NCI-H2227 (cell line): Measurements from ENCODE around the gene CHMP6.

Experiments used
- DNase-seq: peaks from one replicate; lab custom pipeline; 2025; ENCODE audit not compliant: unreplicated experiment; lab: John Stamatoyannopoulos, UW

Gene CHMP6

DNA sequence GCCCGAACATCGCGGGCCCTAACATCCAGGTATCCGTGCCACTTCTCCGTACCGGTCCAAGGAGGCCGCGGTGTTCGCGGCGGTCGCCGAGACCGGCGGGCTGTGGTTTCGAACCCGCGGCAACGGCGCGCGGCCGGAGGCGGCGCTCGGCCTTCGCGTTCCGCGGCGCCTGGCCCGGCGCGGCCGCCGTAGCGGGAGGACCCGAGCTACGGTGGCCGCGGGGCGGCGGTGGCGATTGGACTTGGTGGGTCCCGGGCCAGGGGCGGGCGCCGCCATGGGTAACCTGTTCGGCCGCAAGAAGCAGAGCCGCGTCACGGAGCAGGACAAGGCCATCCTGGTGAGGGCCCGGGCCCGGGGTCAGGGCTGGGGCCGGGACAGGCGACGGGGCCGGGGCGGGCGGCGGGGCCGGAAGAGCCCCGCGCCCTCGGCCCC lies at the start of gene CHMP6:
Gene CHMP6 (plus strand): TSS at position 197 of the 432 bp plus-strand sequence. CDS start 78 bp downstream, at position 275.
- peak; percentile 92 for DNase-seq

DNA sequence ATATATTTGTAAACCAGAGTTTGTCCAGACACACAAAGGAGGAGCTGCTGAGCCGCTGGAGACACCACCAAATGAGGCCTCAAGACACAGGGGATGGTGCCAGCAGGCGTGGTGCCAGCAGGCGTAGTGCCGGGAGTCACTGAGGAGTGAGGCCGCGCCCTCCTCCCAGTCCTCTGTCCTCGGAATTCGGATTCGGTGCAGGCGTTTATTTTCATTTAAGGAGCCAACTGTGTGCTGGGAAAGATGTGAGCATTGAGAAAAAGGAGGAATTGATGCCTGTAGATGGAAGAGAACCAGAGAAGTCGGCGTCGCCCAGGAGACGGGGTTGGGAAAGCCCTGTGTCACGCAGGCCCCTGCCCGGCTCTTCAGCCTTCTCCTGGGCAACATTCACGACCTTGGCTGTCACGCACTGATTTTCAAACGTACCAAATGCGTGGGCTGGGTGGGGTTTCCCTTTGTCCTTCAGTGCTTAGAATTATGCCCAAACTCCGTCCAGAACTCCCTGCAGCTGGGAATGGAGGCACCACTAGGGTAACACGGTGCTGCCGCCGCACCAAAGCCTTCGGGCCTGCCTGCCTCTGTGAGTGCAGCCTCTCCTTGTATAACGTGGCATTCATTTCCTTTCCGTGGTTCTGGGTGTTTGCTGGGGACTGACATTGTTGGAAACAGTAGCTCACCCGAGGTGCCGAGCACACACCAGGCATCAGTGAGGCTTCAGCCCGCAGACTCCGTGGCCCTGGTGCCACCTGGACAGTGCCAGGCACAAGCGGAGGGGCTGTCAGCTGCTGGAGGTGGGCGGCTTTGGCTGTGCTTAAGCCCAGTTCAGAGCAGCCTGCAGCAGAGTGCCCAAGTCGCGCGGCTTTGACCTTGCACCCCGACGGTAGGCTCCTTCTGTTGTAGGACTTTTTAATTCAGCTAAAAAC lies 49.0 kb upstream of the CHMP6 start:
- DNase-seq = no peak

DNA sequence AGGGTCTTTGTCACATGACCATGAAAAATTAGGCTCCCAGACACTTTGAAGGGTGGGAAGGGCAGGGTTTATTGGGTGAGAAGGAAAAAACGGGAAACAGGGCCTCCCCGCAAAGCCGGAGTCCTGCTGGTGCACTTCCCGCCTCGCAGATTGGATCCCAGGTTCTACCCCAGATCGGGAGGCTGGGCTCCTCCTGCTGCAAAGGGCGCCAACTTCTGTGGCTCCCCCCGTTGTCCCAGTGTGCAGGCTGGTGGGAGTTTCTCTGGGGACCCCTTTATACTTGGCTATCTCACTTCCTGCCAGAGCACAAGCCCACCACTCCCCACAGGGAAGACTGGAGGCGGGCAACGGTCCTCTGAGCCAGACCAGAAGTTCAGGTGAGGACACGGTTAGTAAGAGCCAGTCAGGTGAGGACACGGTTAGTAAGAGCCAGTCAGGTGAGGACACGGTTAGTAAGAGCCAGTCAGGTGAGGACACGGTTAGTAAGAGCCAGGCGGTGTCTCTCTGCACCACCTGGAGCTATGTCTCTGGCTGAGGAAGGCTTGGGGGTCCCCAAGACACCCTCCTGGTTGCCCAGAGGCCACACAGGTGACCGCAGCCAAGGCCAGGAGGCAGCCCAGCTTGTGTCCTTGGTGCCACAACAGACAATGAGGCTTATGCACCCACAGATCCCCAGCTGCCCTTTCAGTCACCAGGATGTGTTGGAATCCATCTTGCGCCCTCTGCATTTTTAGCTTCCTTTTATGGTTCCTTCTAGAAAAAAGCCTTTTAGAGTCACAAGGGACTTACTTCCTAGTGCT lies 48.1 kb upstream of the CHMP6 start:
- no peak for DNase-seq

DNA sequence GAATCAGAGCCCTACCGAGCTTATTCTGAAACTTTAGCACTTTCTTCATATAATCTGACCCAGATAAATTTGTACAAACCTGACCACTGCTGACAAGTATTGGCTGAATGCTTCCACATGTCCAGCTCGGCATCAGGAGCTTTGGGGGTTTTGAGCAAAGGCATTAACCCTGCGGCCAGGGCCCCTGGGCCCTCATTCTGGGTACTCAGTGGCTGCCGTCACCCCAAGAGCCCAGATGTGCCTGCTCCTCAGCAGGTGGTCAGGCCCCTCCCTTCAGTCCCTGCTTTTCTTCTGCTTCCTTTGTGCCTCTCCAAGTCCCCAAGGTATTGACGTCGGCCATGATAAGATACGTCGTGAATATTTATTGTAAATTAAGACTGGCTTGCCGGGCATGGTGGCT lies 47.3 kb upstream of the CHMP6 start:
- DNase-seq = no peak

DNA sequence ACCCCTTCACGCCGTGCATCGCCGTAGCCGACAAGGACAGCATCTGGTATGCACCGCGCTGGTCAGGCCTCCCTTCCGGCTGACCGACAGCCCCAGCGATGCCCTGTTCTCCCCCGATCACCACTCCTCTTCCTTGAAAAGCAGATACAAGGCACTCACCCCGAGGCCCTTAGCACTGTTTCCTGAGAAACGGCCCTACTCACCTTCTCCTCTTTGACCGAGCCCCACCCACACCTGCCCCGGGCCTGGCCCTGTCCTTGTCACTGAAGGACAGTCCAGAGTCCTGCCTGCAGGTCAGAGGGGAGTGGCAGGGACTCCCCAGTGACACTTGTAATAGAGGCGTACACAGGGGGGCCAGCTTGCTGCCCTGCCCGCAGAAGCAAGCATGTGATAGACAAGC lies 45.9 kb upstream of the CHMP6 start:
- no peak for DNase-seq

DNA sequence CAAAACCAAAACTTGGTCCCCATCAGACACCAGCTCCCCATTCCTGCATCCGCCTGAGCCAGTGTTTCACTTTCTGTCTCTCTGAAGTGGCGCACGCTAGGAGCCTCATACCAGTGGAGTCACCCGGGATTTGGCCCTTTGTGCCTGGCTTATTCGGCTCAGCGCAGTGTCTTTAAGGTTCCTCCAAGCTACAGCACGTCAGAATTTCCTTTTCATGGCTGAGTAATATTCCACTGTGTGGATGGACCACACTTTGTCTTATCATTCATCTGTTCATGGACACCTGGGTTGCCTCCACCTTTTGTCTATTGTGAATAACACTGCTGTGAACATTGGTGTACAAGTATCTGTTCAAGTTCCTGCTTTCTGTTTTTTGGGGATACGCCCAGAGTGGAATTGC lies 45.2 kb upstream of the CHMP6 start:
- no peak for DNase-seq

DNA sequence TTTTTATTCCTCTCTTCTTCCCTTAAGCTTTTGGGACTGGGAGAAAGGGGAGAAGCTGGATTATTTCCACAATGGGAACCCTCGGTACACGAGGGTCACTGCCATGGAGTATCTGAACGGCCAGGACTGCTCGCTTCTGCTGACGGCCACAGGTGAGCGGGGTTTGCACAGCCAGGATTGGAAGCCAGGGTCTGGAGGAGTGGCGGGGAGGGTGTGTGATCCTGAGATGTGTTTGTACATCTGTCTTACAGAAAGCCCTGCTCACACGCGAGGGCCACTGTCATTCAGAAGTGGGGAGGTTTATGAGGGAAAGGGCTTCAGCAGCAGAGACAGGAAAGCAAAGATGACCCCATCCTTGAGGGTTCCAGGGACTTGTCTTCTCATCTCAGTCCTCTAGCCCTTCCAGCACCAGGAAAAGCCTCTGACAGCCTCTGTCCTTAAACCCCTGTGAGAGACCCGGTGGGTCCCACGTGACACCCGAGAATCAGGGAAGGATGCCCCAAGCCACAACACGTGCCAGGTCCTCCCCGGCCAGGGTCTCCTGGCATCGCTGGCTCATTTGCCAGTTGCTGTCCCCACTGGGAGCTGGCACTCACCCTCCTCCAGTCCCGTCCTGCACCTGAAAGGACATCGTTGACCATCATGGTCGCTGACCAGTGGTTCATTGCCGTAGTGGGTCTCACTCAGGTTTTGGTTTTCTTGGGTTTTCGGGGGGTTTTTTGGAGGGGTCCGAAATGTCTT lies 44.3 kb upstream of the CHMP6 start:
- DNase-seq = no peak

DNA sequence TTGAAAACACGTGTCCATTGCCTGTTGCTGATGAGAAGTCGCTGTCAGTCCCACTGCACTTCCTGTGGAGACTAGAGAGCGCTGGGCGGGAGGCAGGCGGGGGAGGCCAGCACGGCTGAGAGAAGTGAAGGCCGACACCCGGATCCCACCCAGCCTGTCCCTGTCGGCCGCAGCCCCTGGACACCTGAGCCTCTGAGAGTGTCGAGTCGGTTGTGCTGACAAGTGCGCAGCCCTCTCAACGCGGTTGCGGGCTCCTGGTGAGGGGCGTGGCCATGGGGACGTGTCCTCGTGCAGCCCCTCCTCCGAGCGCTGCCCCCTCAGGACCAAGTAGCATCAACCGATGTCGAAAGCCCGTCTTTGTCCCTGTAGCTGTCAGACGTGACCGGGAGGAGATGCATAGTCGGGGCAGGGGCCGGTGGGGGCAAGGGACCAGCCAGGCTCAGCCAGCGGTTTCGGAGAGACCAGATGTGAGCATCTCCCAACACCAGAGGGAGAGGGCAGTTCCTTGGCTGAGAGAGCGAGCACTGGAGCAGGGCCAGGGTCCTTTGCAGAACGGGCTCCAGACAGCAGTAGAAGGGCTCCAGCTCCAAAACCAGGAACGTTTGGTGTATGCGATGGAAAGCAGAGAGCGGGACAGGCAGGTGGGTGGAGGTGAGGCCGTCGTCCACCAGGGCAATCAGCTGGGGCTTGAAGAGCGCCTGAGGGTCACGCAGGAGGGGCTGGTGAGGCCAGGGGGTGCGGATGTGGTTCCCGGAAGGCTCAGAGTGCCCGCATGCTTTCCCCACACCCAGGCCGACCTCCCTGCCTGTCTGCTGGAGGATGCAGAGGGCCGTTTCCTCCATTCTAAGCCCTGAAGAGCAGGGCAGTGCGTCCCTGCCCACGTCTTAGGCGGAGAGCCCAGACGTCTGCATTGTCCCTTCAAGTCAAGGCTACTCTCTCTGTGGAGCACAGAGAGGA lies 43.3 kb upstream of the CHMP6 start:
- no peak for DNase-seq

DNA sequence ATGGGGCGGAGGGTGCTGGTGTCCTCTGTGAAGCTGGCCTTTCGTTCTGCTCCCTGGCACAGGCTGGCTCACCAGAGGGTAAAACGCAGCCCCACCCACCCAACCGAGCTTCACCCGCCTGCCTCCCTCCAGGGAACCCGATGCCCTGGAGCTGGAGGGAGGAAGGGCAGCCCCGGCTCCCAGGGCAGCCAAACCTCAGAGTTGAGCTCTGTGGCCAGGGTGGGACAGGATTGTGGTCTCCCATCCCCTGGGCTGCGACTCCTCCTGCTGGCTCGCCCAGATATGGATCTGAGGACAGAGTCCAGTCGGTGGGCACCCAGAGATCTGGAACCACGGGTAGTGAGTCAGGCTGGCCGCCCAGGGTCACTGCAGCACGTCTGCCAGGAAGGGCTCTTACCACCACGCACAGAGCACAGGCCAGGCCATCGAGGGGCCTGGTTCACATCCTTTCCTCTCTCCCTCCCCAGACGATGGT lies 42.6 kb upstream of the CHMP6 start:
- no peak for DNase-seq

DNA sequence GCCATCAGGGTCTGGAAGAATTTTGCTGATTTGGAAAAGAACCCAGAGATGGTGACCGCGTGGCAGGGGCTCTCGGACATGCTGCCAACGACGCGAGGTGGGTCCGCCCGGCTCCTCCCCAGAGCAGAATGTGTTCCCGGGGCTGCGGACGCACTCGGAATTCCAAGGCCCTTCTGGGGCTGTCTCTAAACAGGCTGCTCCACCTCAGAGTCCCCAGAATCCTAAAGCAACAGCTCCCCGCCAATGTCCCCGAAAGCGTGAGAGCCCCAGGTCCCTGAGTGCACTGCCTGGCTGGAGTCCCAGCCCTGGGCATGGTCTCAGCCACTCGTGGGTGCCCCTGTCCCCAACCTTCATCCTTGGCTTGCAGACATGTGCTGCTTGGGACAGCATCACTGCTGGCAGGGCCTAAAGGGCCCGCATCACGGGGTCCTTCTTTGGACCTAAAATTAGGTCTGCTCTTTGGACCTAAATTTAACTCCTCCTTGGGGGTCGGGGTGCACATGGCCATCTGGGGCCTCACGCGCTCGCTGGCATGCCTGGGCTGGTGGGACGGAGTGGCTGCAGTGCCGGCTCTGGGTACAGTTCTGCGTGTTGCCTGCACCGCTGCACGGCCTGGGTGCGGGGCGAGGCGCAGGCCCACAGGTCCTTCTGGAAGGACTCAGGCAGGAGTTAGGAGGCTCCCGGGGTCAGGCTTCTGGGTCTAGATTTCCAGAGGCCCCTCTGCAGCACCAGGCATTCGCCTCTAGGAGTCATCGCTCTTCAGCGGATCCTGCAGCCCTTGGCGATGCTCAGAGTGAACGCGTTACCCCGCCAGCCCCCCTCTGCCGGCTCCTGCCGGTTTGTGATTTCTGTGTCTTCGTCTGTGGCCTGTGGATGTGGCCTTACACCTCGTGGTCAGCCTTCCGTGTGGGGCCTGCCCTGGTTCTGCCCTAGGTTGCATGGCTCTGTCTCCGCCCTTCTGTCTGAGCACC lies 41.9 kb upstream of the CHMP6 start:
- no peak for DNase-seq

DNA sequence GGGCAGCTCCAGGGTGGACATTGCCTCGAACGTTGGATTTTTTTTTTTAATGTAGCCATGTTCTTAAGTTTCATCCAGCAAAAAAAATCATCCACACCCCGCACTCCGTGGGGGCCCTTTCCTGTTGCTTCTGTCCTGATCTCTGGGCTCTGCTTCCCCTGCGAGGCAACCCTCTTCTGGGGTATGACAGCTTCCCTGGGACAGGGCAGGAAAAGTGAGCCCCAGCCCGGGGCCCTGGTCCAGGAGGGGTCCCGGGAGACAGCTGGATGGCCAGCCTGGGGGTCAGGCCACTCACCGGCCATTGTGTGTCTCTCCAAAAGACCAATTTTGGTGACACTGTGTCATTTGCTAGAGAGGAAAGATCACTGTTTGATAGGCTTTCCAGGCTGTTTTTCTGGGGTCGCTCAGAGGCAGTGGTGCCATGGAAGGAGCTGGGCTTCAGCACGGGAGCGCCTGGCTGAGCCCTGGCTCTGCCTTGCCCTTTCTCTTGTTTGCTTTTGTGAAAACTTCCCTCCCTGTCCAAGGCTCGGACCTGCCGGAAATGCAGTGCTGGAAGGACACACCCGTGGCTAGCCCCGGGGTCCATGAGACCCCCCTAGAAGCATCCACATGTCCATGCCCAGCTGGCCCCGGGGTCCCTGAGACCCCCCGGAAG lies 41.0 kb upstream of the CHMP6 start:
- no peak for DNase-seq

DNA sequence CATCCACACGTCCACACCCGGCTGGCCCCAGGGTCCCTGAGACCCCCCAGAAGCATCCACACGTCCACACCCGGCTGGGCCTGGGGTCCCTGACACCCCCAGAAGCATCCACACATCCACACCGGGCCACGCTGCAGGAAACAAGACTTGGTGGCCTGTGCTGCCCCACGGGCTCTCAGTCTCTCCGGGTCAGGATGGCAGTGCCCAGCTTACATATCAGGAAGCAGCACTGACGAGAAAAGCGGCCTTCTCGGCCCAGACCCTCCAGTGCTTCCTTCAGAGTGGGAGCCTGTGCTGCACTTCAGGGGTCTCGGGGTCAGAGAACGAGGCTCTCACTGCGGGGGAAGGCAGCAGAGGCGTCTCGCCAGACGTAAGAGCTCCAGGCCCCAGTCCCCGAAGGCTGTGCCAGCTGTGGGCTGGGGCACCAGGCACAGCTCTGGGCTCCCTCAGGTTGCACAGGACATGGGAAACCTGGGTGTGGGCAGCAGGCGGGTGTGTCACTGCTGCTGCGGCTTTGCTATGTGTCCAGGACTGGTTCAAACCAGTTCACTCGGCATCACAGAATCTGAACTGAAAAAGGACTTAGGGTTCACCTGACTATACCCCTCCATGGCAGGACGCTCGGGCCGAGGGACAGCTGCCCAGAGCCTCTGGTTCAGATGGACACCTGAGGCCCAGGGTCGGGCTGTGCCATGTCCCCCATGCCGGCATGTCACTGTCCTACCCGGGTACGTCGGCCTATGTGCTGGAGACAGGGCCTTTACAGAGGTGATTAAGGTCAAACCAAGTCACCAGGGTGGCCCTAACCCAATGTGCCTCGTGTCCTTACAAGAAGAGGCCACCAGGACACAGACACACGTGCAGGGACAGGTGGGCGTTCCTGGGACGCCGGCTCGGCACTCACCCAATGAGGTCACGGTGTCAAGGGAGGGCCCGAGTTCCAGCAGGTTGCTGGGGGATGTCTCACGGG lies 40.2 kb upstream of the CHMP6 start:
- DNase-seq = no peak

DNA sequence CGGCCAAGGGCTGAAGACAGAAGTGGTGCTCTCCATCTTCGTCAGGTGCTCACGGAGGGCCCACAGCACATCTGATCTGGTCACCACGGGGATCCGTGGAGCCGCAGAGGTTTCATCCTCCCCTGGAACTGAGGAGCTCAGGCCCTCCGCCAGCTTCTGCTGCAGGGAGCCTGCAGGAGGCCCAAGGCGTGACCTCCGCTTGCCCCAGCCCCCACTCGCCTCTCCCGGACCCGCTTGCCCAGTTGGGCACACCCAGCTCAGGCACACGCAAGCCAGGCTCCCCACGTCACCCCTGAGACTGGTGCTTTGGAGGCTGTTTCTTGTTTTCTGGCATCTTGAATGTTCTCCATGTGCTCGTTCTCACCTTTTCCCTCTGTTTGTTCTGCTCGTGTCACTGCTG lies 39.4 kb upstream of the CHMP6 start:
- no peak for DNase-seq

DNA sequence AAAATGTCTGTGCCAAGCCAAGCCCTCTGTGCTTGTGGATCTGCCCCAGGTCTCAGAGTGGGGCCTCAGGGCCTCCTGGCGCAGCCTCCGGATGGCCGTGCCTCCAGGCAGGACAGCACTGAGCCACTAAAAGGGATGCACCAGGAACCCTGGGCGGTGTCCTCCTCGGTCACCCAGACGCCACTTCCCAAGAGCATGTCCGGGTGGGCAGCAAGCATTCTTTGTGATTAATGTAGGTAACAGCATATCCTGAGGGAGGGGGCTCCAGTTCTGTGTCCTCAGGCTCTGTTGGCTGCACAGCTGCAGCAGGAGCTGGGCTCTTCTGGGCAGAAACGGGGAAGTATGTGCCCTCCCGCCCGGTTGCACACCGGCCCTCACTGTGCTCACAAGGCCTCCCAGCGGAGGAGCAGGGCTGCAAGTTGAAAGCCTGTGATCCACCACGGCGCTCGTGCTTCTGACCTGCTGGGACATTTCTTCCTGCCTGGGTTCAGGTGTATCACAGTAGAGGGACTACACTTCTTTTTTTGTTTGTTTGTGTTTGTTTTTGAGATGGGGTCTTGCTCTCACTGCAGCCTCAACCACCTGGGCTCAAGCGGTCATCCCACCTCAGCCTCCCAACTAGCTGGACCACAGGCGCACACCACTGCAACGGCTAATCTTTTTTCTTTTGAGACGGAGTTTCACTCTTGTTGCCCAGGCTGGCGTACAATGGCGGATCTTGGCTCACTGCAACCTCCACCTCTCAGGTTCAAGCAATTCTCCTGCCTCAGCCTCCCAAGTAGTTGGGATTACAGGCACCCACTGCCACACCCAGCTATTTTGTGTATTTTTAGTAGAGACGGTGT lies 37.9 kb upstream of the CHMP6 start:
- DNase-seq = no peak

DNA sequence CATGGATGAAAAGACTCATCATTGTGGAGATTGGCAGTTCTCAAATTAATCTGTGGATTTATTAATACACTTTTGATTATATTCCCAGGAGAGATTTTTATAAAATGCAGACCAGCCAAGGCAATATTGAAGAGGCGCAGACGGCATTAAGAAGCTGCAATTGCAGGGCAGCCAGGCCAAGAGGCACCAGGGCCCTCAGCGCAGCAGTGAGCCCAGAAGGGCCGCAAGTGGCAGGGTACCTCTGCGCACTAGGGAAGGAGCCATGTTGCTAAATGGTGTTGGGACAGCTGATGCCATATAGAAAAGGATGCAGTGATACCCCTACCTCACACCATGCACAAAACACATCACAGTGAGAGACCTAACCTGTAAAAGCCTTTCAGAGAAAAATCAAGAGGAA lies 36.6 kb upstream of the CHMP6 start:
- no peak for DNase-seq

DNA sequence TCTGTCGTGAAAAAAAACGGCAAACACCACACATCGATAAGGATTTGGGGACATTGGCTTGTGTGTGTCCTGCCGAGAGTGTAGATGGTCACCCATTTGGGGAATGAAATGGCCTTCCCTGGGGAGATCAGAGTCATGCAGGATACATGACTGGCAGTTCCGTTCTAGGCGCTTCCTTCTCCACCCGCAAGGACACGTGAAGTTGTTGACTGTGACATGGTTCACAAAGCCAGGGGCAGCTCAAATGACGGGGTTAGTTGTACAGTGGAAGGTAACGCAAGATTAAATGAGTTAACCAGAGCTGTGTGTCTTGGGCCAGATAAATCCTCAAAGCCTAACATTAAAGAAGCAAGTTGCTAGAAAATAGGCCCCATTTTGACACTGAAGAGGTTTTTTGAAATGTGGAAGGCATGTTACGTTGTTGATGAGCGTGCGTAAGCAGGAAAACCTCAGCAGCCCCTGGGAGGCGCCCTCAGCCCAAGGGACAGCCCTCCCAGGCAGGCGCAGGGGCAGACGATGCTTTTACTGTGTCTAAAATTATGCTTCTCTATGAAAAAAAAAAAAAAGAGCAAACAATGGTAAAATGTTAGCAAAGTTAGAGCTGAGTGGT lies 35.9 kb upstream of the CHMP6 start:
- DNase-seq = no peak
